Central memory CD8-positive, alpha-beta T cell (primary cell): ENCODE results near the gene GRID1.

Experiments
- ATAC-seq: fragments of 150-1000 bp; cut with Tn5 transposase; replicated peaks from 2 replicates; pipeline ENCODE4 v1.10.0; 2022; ENCODE audit warnings: mild to moderate bottlenecking, moderate FRiP score, moderate number of reproducible peaks; ENCODE audit not compliant: poor library complexity, severe bottlenecking; ENCODE audit errors: extremely low read depth
- DNase-seq, 2 donors: peaks; one replicate each; pipeline ENCODE4 v3.0.0; 2021; ENCODE audit warnings: low spot score in 2 of 2
- H3K27ac Mint-ChIP-seq: one replicate; pipeline ENCODE4 v1.8.0; 2022; ENCODE audit warnings: low read depth, mild to moderate bottlenecking, moderate library complexity, mixed read lengths
- H3K27me3 Mint-ChIP-seq: one replicate; pipeline ENCODE4 v1.8.0; 2022; ENCODE audit warnings: mixed read lengths
- H3K36me3 Mint-ChIP-seq: one replicate; pipeline ENCODE4 v1.8.0; 2022; ENCODE audit warnings: mild to moderate bottlenecking, moderate library complexity, mixed read lengths; ENCODE audit not compliant: insufficient read depth
- H3K4me1 Mint-ChIP-seq: one replicate; pipeline ENCODE4 v1.8.0; 2022; ENCODE audit warnings: mixed read lengths
- H3K4me3 Mint-ChIP-seq: one replicate; pipeline ENCODE4 v1.8.0; 2022; ENCODE audit warnings: mild to moderate bottlenecking, moderate library complexity, mixed read lengths
- H3K9me3 Mint-ChIP-seq: one replicate; pipeline ENCODE4 v1.8.0; 2022; ENCODE audit warnings: mixed read lengths

The GRID1 gene

GRCh38 chr10:86363184-86363832, 3.3 kb downstream of the GRID1 start:
- peaks cover 48% of the 10 kb centered on the region for H3K27me3 Mint-ChIP-seq

GRCh38 chr10:86362586-86363183, 3.9 kb downstream of the GRID1 start:
- H3K27me3 Mint-ChIP-seq = peaks cover 42% of the 10 kb centered on the region

More at GRCh38 chr10:86363184-86363832, 3.3 kb downstream of the GRID1 start:
- Mint-ChIP-seq H3K4me3 (no peak overlapping the region), H3K9me3 (no peaks in the 10 kb centered on the region), H3K4me1 (peaks cover 12% of the 10 kb centered on the region), H3K27ac (no peak overlapping the region), H3K36me3 (no peaks in the 10 kb centered on the region)
- no peak for ATAC-seq
- DNase-seq = no peak

GRCh38 chr10:86362129-86362527, 4.5 kb downstream of the GRID1 start:
- H3K4me3 Mint-ChIP-seq = no peak overlapping the region
- DNase-seq = no peak
- peaks cover 38% of the 10 kb centered on the region for H3K27me3 Mint-ChIP-seq
- H3K36me3 Mint-ChIP-seq = no peaks in the 10 kb centered on the region
- ATAC-seq = no peak
- H3K27ac Mint-ChIP-seq = no peak overlapping the region
- no peaks in the 10 kb centered on the region for H3K9me3 Mint-ChIP-seq
- peaks cover 12% of the 10 kb centered on the region for H3K4me1 Mint-ChIP-seq

More at GRCh38 chr10:86362586-86363183, 3.9 kb downstream of the GRID1 start:
- DNase-seq = no peak
- Mint-ChIP-seq H3K4me1 (peaks cover 12% of the 10 kb centered on the region), H3K4me3 (no peak overlapping the region), H3K36me3 (no peaks in the 10 kb centered on the region), H3K27ac (no peak overlapping the region), H3K9me3 (no peaks in the 10 kb centered on the region)
- ATAC-seq = no peak

GRCh38 chr10:86361156-86362128, 5.2 kb downstream of the GRID1 start:
- DNase-seq (no peak), ATAC-seq (no peak)
- no peak overlapping the region for H3K27ac Mint-ChIP-seq
- H3K27me3 Mint-ChIP-seq = peaks cover 38% of the 10 kb centered on the region
- no peaks in the 10 kb centered on the region for H3K9me3 Mint-ChIP-seq
- no peaks in the 10 kb centered on the region for H3K36me3 Mint-ChIP-seq
- no peak overlapping the region for H3K4me3 Mint-ChIP-seq
- H3K4me1 Mint-ChIP-seq = peaks cover 12% of the 10 kb centered on the region

- Mint-ChIP-seq H3K4me1 (peaks cover 10% of the 10 kb centered on the region), H3K4me3 (no peak overlapping the region), H3K9me3 (no peaks in the 10 kb centered on the region), H3K36me3 (no peaks in the 10 kb centered on the region), H3K27me3 (peaks cover 42% of the 10 kb centered on the region), H3K27ac (no peak overlapping the region)
- DNase-seq = no peak
- no peak for ATAC-seq
Observed at GRCh38 chr10:86360657-86361056, 5.9 kb downstream of the GRID1 start.

GRCh38 chr10:86359954-86360353, 6.6 kb downstream of the GRID1 start:
- H3K36me3 Mint-ChIP-seq = no peaks in the 10 kb centered on the region
- no peak overlapping the region for H3K27ac Mint-ChIP-seq
- no peak overlapping the region for H3K4me3 Mint-ChIP-seq
- ATAC-seq (no peak), DNase-seq (no peak)
- H3K9me3 Mint-ChIP-seq = no peaks in the 10 kb centered on the region
- peaks cover 42% of the 10 kb centered on the region for H3K27me3 Mint-ChIP-seq
- peaks cover 5% of the 10 kb centered on the region for H3K4me1 Mint-ChIP-seq

GRCh38 chr10:86359111-86359510, 7.5 kb downstream of the GRID1 start:
- Mint-ChIP-seq H3K9me3 (no peaks in the 10 kb centered on the region), H3K4me1 (peaks cover 2% of the 10 kb centered on the region)
- no peak for ATAC-seq

GRCh38 chr10:86357676-86358075, 8.9 kb downstream of the GRID1 start:
- Mint-ChIP-seq H3K27me3 (peaks cover 29% of the 10 kb centered on the region), H3K4me1 (no peaks in the 10 kb centered on the region), H3K27ac (no peak overlapping the region), H3K4me3 (no peak overlapping the region), H3K9me3 (no peaks in the 10 kb centered on the region), H3K36me3 (peaks cover under 1% of the 10 kb centered on the region)
- no peak for ATAC-seq
- no peak for DNase-seq

More at GRCh38 chr10:86359111-86359510, 7.5 kb downstream of the GRID1 start:
- H3K4me3 Mint-ChIP-seq = no peak overlapping the region
- DNase-seq = no peak
- peaks cover 40% of the 10 kb centered on the region for H3K27me3 Mint-ChIP-seq
- no peaks in the 10 kb centered on the region for H3K36me3 Mint-ChIP-seq
- H3K27ac Mint-ChIP-seq = no peak overlapping the region

- H3K27me3 Mint-ChIP-seq = peaks cover 22% of the 10 kb centered on the region
Observed at GRCh38 chr10:86357041-86357440, 9.6 kb downstream of the GRID1 start.

GRCh38 chr10:86356296-86356695, 10.3 kb downstream of the GRID1 start:
- H3K9me3 Mint-ChIP-seq = no peaks in the 10 kb centered on the region
- DNase-seq = no peak
- H3K27ac Mint-ChIP-seq = no peak overlapping the region
- H3K36me3 Mint-ChIP-seq = peaks cover 2% of the 10 kb centered on the region
- H3K4me1 Mint-ChIP-seq = no peaks in the 10 kb centered on the region
- H3K27me3 Mint-ChIP-seq = peaks cover 25% of the 10 kb centered on the region
- no peak overlapping the region for H3K4me3 Mint-ChIP-seq
- ATAC-seq = no peak

More at GRCh38 chr10:86357041-86357440, 9.6 kb downstream of the GRID1 start:
- peaks cover 2% of the 10 kb centered on the region for H3K36me3 Mint-ChIP-seq
- H3K4me1 Mint-ChIP-seq = no peaks in the 10 kb centered on the region
- ATAC-seq (no peak), DNase-seq (no peak)
- H3K27ac Mint-ChIP-seq = no peak overlapping the region
- no peaks in the 10 kb centered on the region for H3K9me3 Mint-ChIP-seq
- H3K4me3 Mint-ChIP-seq = no peak overlapping the region

GRCh38 chr10:86355571-86356038, 11.0 kb downstream of the GRID1 start:
- Mint-ChIP-seq H3K9me3 (no peaks in the 10 kb centered on the region), H3K4me3 (no peak overlapping the region), H3K4me1 (no peaks in the 10 kb centered on the region), H3K36me3 (peaks cover 2% of the 10 kb centered on the region), H3K27ac (no peak overlapping the region), H3K27me3 (peaks cover 32% of the 10 kb centered on the region)
- ATAC-seq (no peak), DNase-seq (no peak)

- Mint-ChIP-seq H3K27ac (no peak overlapping the region), H3K36me3 (peaks cover 2% of the 10 kb centered on the region), H3K4me1 (no peaks in the 10 kb centered on the region), H3K4me3 (no peak overlapping the region), H3K9me3 (no peaks in the 10 kb centered on the region), H3K27me3 (peaks cover 38% of the 10 kb centered on the region)
- DNase-seq = no peak
- ATAC-seq = peak; percentile 14
Observed at GRCh38 chr10:86354761-86355540, 11.6 kb downstream of the GRID1 start.
